Breast epithelium (tissue), 3 donors: Measurements from ENCODE around the gene ZNF512B.

Experiments
- POLR2A ChIP-seq: fragments of 450-650 bp; IDR thresholded peaks from one replicate; pipeline ENCODE4 v1.6.1; 2016; ENCODE audit warnings: antibody characterized with exemption, mild to moderate bottlenecking, moderate library complexity
- POLR2AphosphoS5 ChIP-seq, 3 donors: sonication (generic); formaldehyde crosslinking; IDR thresholded peaks; one replicate each; pipeline ENCODE4 v1.6.1; 2017; ENCODE audit warnings: antibody characterized with exemption in 3 of 3
- TF ChIP-seq, protein P1 (sequence below), 3 donors: fragments of 450-650 bp; IDR thresholded peaks; one replicate each; pipeline ENCODE4 v1.5.1; 2016 to 2017; ENCODE audit warnings: antibody characterized with exemption in 3 of 3, mild to moderate bottlenecking in 3 of 3, moderate library complexity in 3 of 3

DNA sequence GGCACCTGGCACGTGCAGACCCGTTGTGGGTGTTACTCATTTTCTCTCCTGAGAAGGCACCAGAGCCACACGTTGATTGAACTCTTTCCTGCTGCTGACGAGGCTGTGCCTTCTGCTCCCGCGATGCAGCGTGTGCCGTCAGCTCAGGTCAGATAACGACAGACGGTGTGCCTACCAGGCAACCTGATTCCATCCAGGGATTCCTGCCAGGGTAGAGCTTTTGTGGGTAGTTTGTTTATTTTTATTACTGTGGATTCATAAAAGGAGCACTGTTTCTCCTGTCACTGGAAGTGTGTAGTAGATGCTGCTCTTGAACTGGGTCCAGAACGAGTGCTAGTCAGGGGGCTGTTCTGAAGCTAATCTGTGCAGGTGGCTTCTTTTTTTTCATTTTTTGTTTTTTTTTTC lies 31.9 kb upstream of the ZNF512B start:
- TF ChIP-seq POLR2A (no peak), POLR2AphosphoS5 (IDR thresholded peaks at IDR 0.05) (no peak)
- TF ChIP-seq, protein P1, sequence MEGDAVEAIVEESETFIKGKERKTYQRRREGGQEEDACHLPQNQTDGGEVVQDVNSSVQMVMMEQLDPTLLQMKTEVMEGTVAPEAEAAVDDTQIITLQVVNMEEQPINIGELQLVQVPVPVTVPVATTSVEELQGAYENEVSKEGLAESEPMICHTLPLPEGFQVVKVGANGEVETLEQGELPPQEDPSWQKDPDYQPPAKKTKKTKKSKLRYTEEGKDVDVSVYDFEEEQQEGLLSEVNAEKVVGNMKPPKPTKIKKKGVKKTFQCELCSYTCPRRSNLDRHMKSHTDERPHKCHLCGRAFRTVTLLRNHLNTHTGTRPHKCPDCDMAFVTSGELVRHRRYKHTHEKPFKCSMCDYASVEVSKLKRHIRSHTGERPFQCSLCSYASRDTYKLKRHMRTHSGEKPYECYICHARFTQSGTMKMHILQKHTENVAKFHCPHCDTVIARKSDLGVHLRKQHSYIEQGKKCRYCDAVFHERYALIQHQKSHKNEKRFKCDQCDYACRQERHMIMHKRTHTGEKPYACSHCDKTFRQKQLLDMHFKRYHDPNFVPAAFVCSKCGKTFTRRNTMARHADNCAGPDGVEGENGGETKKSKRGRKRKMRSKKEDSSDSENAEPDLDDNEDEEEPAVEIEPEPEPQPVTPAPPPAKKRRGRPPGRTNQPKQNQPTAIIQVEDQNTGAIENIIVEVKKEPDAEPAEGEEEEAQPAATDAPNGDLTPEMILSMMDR (IDR thresholded peaks at IDR 0.05), result no peak
